ENCODE measurements around the gene TDRD7. TPM values are rescaled to one million over a fixed set of nuclear protein-coding genes. Genes with fewer than 3 reads are reported as not detected.

TDRD7 gene
- total and polyA plus RNA-seq, 2 donors from 2014 or later: 7.8 to 15.0 TPM

GRCh38 chr9:97386265-97386633 is 25.6 kb upstream of the TDRD7 start:
- peak in 4 of 5 donors; percentile 13 to 48 (median 38) for DNase-seq
- Histone ChIP-seq H3K9ac (ENCODE audit: low read length in 3 of 3) (no peak overlapping the region), H3K9me3 (ENCODE audit: control insufficient read depth in 2 of 3, insufficient read depth in 1 of 3, low read length in 3 of 3) (no peaks in the 10 kb centered on the region), H3K36me3 (ENCODE audit: control insufficient read depth in 2 of 3, insufficient read depth in 3 of 3, low read length in 3 of 3) (no peaks in the 10 kb centered on the region), H3K27me3 (ENCODE audit: control insufficient read depth, insufficient read depth, low read length) (no peaks in the 10 kb centered on the region), H3K27ac (ENCODE audit: low read depth in 2 of 2, low read length in 2 of 2) (peak overlapping the region; percentile 2 to 57), H3K4me3 (ENCODE audit: low read length in 3 of 3) (no peak overlapping the region), H3K4me1 (ENCODE audit: control insufficient read depth in 2 of 3, insufficient read depth in 2 of 3, low read depth in 1 of 3, low read length in 3 of 3) (peaks cover 0 to 42% (median 14%) of the 10 kb centered on the region in 3 donors)
- intact Hi-C loops (cut with DNase I): no loop called here
- TF ChIP-seq CTCF (IDR thresholded peaks at IDR 0.05; ENCODE audit: borderline replicate concordance, extremely low read depth, insufficient read depth): no peak
- no peak for FAIRE-seq

- Histone ChIP-seq H3K9ac (ENCODE audit: low read length in 3 of 3) (peak overlapping the region in 1 of 3 donors; percentile 5), H3K4me1 (ENCODE audit: control insufficient read depth in 2 of 3, insufficient read depth in 2 of 3, low read depth in 1 of 3, low read length in 3 of 3) (peaks cover 0 to 38% (median 14%) of the 10 kb centered on the region in 3 donors), H3K36me3 (ENCODE audit: control insufficient read depth in 2 of 3, insufficient read depth in 3 of 3, low read length in 3 of 3) (no peaks in the 10 kb centered on the region), H3K9me3 (ENCODE audit: control insufficient read depth in 2 of 3, insufficient read depth in 1 of 3, low read length in 3 of 3) (no peaks in the 10 kb centered on the region), H3K27ac (ENCODE audit: low read depth in 2 of 2, low read length in 2 of 2) (peak overlapping the region; percentile 3 to 49), H3K4me3 (ENCODE audit: low read length in 3 of 3) (peak overlapping the region in 1 of 3 donors; percentile 11), H3K27me3 (ENCODE audit: control insufficient read depth, insufficient read depth, low read length) (no peaks in the 10 kb centered on the region)
- peak; percentile 83 for TF ChIP-seq CTCF (IDR thresholded peaks at IDR 0.05; ENCODE audit: borderline replicate concordance, extremely low read depth, insufficient read depth)
- DNase-seq (peak; percentile 80 to 93 (median 84)), FAIRE-seq (no peak)
- intact Hi-C loops (cut with DNase I): no loop called here
These were observed 25.0 kb upstream of the TDRD7 start for GRCh38 chr9:97386733-97387503.

DNA sequence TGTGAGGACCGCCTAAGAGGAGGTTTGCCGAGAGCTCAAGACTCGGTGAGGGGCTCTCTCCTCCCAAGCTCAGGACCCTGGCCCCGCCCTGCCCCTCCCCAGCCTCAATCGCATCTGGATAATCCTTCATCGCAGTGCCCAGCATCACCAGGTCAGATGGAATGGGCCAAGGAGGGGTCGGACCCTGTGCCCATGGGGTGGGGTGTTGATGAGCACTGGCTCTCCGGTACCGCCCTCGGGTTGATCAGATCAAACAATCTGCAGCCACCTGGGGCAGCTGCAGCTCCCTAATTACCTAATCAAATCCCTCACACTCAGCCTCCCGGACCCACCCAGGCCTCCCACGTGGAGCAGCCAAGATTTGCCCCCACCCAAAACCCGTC is 24.4 kb upstream of the TDRD7 start:
- no peak overlapping the region for H3K4me3 ChIP-seq (ENCODE audit: low read length in 3 of 3)
- TF ChIP-seq CTCF (IDR thresholded peaks at IDR 0.05; ENCODE audit: borderline replicate concordance, extremely low read depth, insufficient read depth): no peak

More for the DNA sequence above, 24.4 kb upstream of the TDRD7 start:
- H3K9me3 ChIP-seq (ENCODE audit: control insufficient read depth in 2 of 3, insufficient read depth in 1 of 3, low read length in 3 of 3): no peaks in the 10 kb centered on the region
- no peak overlapping the region for H3K9ac ChIP-seq (ENCODE audit: low read length in 3 of 3)
- DNase-seq (peak in 1 of 5 donors; percentile 64), FAIRE-seq (no peak)
- no peaks in the 10 kb centered on the region for H3K27me3 ChIP-seq (ENCODE audit: control insufficient read depth, insufficient read depth, low read length)
- no peaks in the 10 kb centered on the region for H3K36me3 ChIP-seq (ENCODE audit: control insufficient read depth in 2 of 3, insufficient read depth in 3 of 3, low read length in 3 of 3)
- peaks cover 0 to 38% (median 11%) of the 10 kb centered on the region in 3 donors for H3K4me1 ChIP-seq (ENCODE audit: control insufficient read depth in 2 of 3, insufficient read depth in 2 of 3, low read depth in 1 of 3, low read length in 3 of 3)
- intact Hi-C loops (cut with DNase I): no loop called here
- H3K27ac ChIP-seq (ENCODE audit: low read depth in 2 of 2, low read length in 2 of 2): no peak overlapping the region
